Measurements from ENCODE around the gene MTMR1.

MTMR1 gene

DNA sequence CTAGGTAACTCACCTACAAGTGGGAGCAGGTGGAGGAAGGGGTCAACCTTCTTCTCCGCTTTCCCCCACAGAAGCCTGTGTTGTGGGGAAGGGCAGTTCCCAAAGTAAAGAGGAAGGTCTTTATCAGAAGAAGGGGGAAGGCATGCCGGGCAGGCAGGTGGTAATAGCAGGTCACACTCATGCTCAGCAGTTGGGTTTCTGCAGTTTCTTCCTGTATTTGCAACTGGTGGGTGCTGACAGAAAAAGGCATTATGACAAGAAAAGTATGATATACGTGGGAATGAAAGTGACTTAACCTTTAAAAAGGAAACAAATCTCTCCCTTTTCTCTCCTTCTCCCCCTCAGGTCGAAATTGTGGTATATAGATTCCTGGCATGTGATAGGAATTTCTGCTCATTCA, 3.7 kb downstream of the MTMR1 start:
- DNase-seq (ENCODE audit: low read depth in 1 of 2, low spot score in 1 of 2): no peak

GRCh38 chrX:150697641-150698040, 4.4 kb downstream of the MTMR1 start:
- DNase-seq (ENCODE audit: low read depth in 1 of 2, low spot score in 1 of 2): no peak

DNA sequence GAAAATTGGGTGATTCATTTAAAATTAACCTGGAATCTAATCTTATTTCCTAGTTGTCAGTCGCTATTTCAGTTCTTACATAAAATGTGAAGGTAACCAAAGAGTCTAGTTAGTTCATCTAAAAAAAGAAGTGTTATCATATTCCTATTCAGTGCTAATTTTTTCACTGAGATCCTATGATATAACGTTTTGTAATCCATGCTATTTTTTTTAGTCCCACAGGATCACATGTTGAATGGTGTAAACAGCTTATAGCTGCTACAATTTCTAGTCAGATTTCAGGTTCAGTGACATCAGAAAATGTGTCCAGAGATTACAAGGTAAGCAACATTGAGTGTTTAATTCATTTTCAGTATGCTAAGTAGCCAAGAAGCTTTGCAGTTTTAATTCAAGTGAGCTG, 5.8 kb downstream of the MTMR1 start:
- no peak for DNase-seq (ENCODE audit: low read depth in 1 of 2, low spot score in 1 of 2)

GRCh38 chrX:150700107-150700506, 6.9 kb downstream of the MTMR1 start:
- no peak for DNase-seq (ENCODE audit: low read depth in 1 of 2, low spot score in 1 of 2)

GRCh38 chrX:150701377-150701776, 8.2 kb downstream of the MTMR1 start:
- DNase-seq (ENCODE audit: low read depth in 1 of 2, low spot score in 1 of 2): no peak

GRCh38 chrX:150702966-150703694, 9.9 kb downstream of the MTMR1 start:
- no peak for DNase-seq (ENCODE audit: low read depth in 1 of 2, low spot score in 1 of 2)

DNA sequence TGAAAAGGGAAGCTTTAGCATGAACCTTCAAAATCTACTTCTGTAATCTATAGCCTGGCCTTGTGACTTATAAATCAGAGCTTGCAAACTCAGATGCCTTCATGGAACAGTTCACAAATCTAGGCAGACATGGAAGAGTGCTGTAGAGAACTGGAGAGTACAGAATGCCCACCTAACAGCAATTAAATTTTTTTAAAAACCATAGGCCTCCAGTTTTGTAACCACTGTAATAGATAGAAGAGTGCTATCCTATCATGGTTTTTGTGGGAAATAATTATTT, 10.4 kb downstream of the MTMR1 start:
- no peak for DNase-seq (ENCODE audit: low read depth in 1 of 2, low spot score in 1 of 2)

DNA sequence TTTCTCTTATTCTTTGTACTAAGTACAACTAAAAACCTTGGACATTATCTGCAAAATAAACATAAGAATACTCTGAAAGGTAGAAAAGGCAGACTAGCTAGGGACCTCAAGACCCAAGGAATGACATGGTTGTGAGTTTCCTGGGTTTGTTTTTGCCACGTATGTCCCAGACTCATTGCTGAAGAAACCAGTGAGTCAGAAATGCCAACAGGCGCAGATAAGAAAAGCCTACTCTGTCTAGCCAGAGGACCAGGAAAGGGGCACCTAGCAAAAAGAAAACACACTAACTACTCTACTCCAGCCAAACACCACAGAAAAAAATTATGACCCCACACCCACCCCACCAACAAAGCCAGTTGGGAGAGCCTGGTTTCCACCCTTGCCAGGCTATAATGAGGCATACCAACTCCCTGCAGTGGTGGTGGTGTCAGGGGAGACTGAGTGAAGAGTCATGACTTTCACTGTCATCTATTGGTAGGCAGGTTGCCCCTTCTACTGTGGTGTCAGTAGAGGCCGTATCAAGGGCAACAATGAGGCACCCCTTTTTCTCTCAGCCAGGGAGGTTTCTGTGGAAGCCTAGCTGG, 10.9 kb downstream of the MTMR1 start:
- no peak for DNase-seq (ENCODE audit: low read depth in 1 of 2, low spot score in 1 of 2)

DNA sequence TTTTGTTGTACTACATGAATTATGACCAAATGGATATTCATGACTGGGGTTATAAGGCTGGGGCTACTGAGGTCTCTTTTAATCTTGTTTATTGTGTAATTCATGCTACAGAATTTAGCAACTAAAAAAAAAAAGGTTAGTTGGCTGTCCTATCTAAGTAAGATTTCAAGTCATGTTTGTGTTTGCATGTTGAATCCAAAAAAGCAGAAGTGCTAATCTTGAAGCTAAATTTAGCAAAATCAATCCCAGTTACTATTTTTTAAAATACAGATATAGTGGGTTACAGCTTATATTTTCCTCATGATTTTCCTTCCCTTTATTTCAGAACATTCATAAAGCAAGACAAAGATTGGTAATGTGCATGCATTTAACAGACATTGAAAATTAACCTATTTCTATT, 19.4 kb downstream of the MTMR1 start:
- DNase-seq (ENCODE audit: low read depth in 1 of 2, low spot score in 1 of 2): no peak

DNA sequence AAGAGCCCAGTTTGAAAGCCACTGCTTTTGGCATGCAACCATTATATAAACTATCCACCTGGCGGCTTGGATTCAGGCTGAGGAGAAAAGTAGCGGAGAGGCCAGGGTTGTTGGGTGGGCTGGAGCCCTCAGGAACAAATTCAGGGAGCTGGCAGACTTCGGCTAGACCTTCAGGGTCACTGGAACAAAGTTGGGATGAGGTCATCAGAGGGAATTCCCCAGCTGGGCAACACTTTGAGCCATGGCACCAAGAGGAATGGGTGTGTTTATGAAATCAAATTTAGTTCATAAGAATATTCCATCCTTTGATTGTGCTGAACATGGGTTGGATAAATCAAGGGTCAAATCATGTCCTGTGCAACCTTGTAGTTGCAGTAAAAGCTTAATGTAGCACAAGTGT, 22.0 kb downstream of the MTMR1 start:
- DNase-seq (ENCODE audit: low read depth in 1 of 2, low spot score in 1 of 2): no peak

- DNase-seq (ENCODE audit: low read depth in 1 of 2, low spot score in 1 of 2): no peak
Measured at GRCh38 chrX:150719621-150720020, 26.4 kb downstream of the MTMR1 start.

- DNase-seq (ENCODE audit: low read depth in 1 of 2, low spot score in 1 of 2): no peak
Measured at GRCh38 chrX:150729956-150730355, 36.8 kb downstream of the MTMR1 start.

DNA sequence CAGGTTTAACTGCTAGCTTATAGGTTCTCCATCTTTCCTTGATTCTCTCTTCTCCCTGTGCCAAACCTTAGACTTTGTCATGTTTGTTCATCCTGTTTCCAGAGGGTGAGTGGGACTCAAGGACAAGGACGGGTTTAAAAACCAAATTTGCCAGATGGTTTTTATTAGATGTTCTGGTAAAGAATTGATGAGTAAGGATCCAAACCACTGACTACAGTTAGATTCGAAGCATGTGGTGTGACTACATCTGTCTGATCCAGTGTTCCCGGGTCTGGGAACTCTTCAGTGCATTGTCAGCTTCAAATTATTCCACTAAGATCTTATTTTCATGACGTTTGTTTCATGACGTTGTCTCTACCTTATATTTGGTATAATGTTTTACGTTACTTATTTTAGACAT, 37.5 kb downstream of the MTMR1 start:
- DNase-seq (ENCODE audit: low read depth in 1 of 2, low spot score in 1 of 2): no peak

DNA sequence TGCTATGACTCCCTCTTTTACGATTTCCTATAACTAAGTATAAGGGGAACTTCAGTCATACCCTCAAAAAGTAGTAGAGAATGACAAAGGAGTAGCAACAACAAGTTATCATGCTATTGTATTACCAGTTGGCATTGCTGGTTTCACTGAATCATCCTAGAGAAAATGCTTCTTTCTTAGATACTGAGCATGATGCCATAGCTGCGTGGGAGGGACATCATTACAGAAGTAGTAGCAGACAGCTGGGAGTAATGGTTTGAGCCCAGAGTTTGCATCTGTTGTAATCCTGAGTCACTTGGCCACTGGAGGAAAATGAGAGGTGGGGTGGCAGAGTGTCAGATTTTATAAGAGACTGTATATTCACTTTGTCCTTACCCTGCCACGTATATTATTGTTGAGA, 38.6 kb downstream of the MTMR1 start:
- no peak for DNase-seq (ENCODE audit: low read depth in 1 of 2, low spot score in 1 of 2)

- DNase-seq (ENCODE audit: low read depth in 1 of 2, low spot score in 1 of 2): no peak
Measured at GRCh38 chrX:150736475-150736874, 43.3 kb downstream of the MTMR1 start.

DNA sequence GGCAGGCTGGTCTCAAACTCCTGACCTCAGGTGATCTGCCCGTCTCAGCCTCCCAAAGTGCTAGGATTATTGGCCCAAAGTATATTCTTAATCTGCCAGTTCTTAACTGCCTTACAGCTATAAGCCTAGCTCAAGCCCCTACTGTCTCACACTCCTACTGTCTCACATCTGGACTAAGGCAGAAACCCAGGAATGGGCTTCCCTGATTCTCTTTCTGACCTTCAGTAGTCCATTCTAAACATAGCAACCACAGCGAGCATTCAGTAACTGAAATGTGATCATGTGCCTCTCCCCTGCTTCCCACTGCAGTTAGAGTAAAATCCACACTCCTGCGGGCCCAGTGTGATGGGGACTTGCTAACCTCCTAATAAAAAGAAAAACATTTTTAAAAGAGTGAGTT, 58.9 kb downstream of the MTMR1 start:
- DNase-seq (ENCODE audit: low read depth in 1 of 2, low spot score in 1 of 2): no peak

GRCh38 chrX:150753357-150753756, 60.2 kb downstream of the MTMR1 start:
- no peak for DNase-seq (ENCODE audit: low read depth in 1 of 2, low spot score in 1 of 2)

DNA sequence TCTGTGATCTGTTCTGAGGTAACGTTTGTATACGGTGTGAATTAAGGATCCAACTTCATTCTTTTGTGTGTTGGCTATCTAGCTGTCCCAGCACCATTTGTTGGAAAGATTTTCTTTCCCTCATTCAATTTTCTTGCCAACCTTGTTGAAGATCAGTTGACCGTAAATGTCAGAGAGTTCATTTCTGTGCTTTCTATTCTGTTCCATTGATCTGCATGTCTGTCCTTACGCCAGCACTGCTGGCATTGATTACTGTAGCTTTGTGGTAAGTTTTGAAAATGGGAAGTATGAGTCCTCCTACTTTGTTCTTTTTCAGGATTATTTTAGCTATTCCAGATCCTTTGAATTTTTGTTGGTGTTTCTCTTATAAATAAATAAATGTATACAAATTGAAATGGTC, 60.8 kb downstream of the MTMR1 start:
- DNase-seq (ENCODE audit: low read depth in 1 of 2, low spot score in 1 of 2): no peak

DNA sequence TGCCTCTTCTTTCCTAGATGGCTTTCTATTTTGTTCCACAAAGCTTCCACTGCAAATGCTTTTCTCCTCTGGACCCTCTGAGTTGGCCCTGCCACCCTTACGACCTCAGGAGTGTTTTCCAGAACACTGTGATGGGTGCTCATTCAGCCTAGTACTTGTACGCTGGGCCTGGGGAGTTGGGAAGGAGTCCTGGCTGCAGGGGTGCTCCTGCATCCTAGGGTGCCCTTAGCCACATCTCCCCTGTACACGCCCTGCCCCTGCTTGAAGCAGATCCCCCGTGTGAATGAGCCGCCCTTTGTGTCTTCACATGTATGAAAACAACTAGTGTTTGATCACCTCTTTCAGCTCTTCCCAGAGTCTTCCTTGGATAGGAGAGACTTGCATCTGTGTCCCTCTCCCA, 64.2 kb downstream of the MTMR1 start:
- DNase-seq (ENCODE audit: low read depth in 1 of 2, low spot score in 1 of 2): no peak

- no peak for DNase-seq (ENCODE audit: low read depth in 1 of 2, low spot score in 1 of 2)
Measured at GRCh38 chrX:150759568-150760416, 66.6 kb downstream of the MTMR1 start.

DNA sequence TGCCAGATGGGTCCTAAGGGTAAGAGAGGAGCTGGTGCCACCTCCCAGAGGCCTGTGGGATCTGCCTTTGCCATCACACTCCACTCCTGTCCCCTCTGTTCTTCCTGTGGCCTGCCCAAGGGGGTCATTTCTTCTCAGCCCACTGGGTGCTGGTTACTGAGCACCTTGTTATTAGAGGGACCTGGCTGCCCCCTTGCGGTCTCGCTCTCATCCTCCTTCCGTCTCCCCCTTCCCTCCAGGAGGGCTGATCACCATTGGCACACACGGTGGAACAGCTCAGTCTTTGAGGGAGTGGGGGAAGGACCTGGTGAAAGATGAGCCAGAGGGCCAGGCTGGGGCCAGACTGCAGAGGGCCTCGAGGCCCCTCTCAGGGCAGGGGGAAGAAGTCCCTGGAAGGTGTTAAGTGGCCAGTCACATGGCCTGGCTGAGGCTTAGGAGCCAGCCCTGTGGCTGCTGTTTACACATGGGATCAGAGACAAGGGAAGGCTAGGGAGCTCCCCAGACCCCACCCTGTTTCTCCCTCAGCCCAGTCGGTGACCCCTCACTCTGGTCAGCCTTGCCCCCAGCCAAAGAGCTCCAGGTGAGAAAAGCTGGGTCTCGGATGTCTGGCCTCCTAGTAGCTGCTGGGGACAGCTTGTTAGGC, 68.1 kb downstream of the MTMR1 start:
- DNase-seq (ENCODE audit: low read depth in 1 of 2, low spot score in 1 of 2): no peak

DNA sequence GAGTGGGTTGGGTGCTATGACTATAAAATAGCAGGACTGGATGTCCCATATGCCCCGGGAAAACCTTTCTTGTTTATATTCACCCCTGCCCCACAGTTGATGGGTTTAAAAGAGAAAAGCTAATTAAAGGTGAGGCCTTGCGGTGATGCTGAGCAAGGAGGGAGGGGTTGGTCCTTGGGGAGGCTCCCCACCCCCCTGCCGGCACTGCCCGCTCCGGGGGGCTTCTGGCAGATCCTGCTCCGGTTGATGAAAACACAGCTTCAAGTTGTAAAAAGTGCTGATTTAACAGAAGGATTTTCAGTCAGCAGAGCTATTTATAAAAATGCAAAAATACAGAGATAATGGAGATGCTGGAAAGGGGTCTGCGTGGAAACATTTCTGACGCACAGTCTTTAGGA, 68.6 kb downstream of the MTMR1 start:
- no peak for DNase-seq (ENCODE audit: low read depth in 1 of 2, low spot score in 1 of 2)

All from stimulated activated CD4-positive, alpha-beta T cell treated with anti-CD3 and anti-CD28 coated beads, Interleukin-15, amount 100 ng/mL, for 1 hour (primary cell).